HL-60 (cell line): ENCODE results near the gene MRPS26.

Source experiments
- GABPA ChIP-seq: IDR thresholded peaks from 2 replicates; pipeline ENCODE4 v1.6.1; 2012; ENCODE audit warnings: low read depth
- POLR2AphosphoS5 ChIP-seq: IDR thresholded peaks from 2 replicates; pipeline ENCODE4 v1.6.1; 2012; ENCODE audit warnings: low read depth
- TF ChIP-seq, protein P1 (sequence below): IDR thresholded peaks from one replicate; pipeline ENCODE4 v1.5.1; 2011; ENCODE audit warnings: low read length, control low read depth, inconsistent platforms; ENCODE audit not compliant: insufficient read depth
- TF ChIP-seq, protein P2 (sequence below): IDR thresholded peaks from 2 replicates; pipeline ENCODE4 v1.6.1; 2012; ENCODE audit warnings: low read depth; ENCODE audit not compliant: insufficient replicate concordance

DNA sequence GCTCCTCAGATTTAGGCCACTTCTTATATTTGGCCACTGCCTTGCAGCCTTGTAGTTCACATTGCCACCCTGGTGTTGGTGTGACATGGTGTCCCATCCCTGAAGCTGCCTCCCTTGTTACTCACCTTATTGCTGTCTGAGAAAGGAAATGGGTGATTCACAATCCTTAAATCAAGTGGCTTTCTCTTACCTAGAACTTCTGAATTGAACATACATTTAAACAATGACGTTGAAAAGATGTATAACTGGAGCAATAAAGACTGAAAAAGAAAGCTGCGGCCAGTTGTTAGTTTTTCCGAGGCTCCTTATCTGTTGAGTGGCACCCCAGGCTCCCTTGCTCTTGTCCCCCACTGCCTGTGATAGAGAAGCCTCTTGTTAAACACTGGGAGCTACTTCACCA lies 31.2 kb upstream of the MRPS26 start:
- TF ChIP-seq, protein P1, sequence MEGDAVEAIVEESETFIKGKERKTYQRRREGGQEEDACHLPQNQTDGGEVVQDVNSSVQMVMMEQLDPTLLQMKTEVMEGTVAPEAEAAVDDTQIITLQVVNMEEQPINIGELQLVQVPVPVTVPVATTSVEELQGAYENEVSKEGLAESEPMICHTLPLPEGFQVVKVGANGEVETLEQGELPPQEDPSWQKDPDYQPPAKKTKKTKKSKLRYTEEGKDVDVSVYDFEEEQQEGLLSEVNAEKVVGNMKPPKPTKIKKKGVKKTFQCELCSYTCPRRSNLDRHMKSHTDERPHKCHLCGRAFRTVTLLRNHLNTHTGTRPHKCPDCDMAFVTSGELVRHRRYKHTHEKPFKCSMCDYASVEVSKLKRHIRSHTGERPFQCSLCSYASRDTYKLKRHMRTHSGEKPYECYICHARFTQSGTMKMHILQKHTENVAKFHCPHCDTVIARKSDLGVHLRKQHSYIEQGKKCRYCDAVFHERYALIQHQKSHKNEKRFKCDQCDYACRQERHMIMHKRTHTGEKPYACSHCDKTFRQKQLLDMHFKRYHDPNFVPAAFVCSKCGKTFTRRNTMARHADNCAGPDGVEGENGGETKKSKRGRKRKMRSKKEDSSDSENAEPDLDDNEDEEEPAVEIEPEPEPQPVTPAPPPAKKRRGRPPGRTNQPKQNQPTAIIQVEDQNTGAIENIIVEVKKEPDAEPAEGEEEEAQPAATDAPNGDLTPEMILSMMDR = no peak
- TF ChIP-seq, protein P2, sequence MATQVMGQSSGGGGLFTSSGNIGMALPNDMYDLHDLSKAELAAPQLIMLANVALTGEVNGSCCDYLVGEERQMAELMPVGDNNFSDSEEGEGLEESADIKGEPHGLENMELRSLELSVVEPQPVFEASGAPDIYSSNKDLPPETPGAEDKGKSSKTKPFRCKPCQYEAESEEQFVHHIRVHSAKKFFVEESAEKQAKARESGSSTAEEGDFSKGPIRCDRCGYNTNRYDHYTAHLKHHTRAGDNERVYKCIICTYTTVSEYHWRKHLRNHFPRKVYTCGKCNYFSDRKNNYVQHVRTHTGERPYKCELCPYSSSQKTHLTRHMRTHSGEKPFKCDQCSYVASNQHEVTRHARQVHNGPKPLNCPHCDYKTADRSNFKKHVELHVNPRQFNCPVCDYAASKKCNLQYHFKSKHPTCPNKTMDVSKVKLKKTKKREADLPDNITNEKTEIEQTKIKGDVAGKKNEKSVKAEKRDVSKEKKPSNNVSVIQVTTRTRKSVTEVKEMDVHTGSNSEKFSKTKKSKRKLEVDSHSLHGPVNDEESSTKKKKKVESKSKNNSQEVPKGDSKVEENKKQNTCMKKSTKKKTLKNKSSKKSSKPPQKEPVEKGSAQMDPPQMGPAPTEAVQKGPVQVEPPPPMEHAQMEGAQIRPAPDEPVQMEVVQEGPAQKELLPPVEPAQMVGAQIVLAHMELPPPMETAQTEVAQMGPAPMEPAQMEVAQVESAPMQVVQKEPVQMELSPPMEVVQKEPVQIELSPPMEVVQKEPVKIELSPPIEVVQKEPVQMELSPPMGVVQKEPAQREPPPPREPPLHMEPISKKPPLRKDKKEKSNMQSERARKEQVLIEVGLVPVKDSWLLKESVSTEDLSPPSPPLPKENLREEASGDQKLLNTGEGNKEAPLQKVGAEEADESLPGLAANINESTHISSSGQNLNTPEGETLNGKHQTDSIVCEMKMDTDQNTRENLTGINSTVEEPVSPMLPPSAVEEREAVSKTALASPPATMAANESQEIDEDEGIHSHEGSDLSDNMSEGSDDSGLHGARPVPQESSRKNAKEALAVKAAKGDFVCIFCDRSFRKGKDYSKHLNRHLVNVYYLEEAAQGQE = no peak
- TF ChIP-seq POLR2AphosphoS5 (no peak), GABPA (no peak)
